HG02852 (cell line): Measurements from ENCODE around the gene SERPINA12.

Source experiments
- ATAC-seq: cut with Tn5 transposase; IDR thresholded peaks from one replicate; pipeline ENCODE4 v1.9.1; 2021; ENCODE audit warnings: mild to moderate bottlenecking, moderate library complexity; ENCODE audit not compliant: unreplicated experiment

Gene SERPINA12

GRCh38 chr14:94467728-94468520 lies 41.3 kb downstream of the SERPINA12 start:
- ATAC-seq, result no peak

DNA sequence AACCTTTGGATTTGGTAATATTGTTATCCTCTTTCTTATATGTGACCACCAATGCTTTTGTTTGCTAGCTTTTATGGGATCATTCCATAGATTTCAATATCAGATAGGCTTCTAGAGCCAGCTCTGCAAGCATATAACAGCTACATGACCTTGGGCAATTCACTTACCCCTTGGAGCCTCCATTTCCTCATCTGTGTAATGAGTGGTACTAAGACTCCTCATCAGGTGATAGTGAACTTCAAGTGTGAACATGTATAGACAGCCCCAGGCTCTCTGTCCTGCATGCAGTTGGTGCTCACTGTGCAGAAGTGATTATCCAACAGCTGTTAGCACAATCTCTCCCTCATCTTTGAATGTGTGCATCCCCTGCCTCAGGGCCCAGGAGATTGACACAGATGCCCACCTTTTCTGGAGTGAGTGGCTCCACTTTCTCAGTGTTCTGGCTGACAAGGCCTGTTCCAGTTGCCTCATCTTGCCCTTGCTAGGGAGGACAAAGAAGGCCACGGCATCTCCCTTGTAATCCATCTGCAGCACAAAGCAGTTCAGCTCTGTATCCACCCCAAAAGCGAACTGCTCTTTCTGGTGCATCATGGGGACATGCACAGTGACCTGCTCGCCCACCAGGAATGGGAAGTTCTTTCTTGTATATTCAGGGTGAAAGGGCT lies 42.4 kb downstream of the SERPINA12 start:
- no peak for ATAC-seq

- ATAC-seq, result no peak
Measured at GRCh38 chr14:94465042-94465441, 44.2 kb downstream of the SERPINA12 start.

GRCh38 chr14:94464290-94464689 lies 45.0 kb downstream of the SERPINA12 start:
- no peak for ATAC-seq

- no peak for ATAC-seq
Measured at GRCh38 chr14:94462763-94463572, 46.3 kb downstream of the SERPINA12 start.

GRCh38 chr14:94462219-94462551 lies 47.1 kb downstream of the SERPINA12 start:
- ATAC-seq, result no peak

GRCh38 chr14:94461526-94462218 lies 47.6 kb downstream of the SERPINA12 start:
- no peak for ATAC-seq

- no peak for ATAC-seq
Measured at GRCh38 chr14:94460631-94461416, 48.4 kb downstream of the SERPINA12 start.

DNA sequence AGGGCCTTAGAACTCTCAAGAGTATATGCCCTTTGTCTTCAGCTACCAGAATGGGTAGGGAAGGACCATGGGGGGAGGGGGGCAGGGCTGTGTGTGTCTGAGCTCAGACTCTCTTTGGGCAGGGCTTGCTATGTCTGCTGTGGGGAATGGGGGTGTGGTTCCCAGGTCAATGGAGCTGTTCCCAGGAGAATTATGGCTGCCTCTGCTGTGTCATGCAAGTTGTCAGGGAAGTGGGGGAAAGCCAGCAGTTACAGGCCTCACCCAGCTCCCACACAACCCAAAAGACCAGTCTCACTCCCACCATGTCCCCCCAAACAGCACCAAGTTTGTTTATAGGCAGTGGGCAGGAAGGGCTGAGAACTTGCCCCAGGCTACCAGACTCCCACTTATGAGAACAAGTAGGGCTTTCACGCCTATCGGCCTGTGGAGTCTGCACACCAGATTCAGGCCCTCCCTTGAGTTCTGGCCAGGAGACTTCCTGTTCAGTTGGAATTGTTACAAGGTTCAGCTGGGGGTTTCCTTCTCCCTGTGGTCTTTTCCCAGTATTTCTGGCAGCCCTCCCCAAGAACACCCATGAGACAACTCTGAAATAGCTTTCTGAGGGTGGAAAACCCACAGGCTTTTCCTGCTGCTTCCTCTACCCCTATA lies 50.6 kb downstream of the SERPINA12 start:
- ATAC-seq, result no peak

- no peak for ATAC-seq
Measured at GRCh38 chr14:94458096-94458495, 51.2 kb downstream of the SERPINA12 start.

GRCh38 chr14:94455928-94456327 lies 53.3 kb downstream of the SERPINA12 start:
- ATAC-seq, result no peak

GRCh38 chr14:94451826-94452225 lies 57.4 kb downstream of the SERPINA12 start:
- no peak for ATAC-seq

DNA sequence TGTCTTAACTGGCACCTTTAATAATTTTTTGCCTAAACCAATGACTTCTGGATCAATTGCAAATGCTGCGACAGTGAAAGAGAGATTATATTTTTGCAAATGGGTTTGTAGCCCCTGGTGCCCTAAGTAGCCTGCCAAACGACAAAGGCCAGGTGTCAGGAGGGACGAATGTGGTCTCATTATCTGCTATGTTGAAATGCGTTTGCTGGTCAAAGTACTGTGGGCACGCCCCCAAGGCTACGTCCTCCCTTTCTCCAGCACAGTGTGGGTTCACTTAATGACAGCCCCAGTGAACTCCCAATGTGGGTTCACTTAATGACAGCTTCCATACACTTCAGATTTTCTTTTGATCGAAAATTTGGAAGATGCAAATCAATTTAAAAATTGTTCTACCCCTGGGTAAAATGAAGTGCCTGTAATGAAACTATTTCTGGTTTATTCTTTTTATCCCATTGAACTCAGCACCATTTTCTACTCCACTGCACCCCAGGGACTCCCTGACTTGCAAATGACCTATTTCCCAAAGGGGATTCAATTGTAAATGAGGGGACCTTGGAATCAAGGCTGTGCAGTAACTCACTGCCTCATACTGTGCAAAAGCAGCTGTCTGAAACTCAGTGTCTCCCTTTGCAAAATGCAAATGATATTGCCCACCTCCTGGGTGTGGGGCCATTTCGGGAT lies 58.0 kb downstream of the SERPINA12 start:
- ATAC-seq, result no peak

GRCh38 chr14:94450722-94451090 lies 58.6 kb downstream of the SERPINA12 start:
- no peak for ATAC-seq

DNA sequence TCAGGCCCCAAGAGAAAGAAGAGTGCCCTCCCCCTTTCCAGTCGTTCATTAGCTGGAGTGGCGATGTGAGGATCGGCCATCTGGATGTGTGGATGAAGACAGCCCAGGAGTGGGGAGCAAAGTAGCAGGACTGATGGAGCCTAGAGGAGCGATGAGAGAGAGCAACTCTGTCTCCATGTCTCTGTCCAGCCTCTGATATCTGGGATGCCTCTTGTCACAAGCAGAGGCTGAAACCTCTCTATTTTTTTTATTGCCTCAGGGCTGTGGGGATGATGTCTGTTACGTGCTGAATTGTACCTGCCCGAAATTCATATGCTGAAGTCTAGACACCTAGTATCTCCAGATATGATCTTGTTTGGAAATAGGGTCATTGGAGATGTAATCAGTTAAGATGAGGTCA lies 59.3 kb downstream of the SERPINA12 start:
- no peak for ATAC-seq

- ATAC-seq, result no peak
Measured at GRCh38 chr14:94448071-94448808, 61.0 kb downstream of the SERPINA12 start.

- ATAC-seq, result no peak
Measured at GRCh38 chr14:94447206-94447605, 62.1 kb downstream of the SERPINA12 start.

DNA sequence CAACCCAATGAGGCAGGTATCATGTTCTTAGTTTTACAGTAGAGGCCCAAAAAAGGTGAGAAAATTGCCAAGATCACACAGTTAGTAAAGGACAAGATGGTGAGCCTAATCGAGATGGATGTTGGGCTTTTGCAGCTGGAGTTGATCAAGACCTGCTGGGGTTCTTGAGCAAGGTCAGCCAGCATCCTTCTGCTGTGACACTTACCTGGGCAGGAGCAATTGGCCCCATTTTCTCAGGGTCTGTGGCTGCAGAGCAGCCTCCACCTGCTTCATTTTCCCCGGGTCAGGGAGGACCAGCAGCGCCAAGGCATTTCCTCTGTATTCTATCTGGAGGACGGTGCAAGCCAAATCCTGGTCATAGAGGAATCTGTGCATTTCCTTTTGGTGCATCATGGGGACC lies 63.1 kb downstream of the SERPINA12 start:
- no peak for ATAC-seq

GRCh38 chr14:94445003-94445402 lies 64.3 kb downstream of the SERPINA12 start:
- no peak for ATAC-seq
